ENCODE measurements around the gene NOX5.
"Not testable (repeated sequence)": the region's sequence is repeated elsewhere in the genome, so short reads cannot be mapped to it uniquely, and the experiment has no call there.

DNA sequence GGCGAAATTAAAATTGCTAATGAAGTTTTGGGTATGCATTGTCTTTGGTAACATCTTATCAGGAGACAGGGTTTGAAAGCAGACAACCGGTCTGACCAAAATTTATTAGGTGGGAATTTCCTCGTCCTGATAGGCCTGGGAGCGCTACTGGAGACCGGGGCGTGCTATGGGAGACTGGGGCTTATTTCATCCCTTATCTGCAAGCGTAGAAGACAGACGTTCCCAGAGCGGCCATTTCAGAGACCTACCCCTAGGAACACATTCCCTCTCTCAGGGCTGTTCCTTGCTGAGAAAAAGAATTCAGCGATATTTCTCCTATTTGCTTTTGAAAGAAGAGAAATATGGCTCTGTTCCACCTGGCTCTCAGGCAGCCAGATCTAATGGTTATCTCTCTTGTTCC lies 37.1 kb upstream of the NOX5 start:
- TF ChIP-seq POLR2A (IDR thresholded peaks at IDR 0.05); CTCF (IDR thresholded peaks at IDR 0.05 in 8 of 11, conservative IDR thresholded peaks at IDR 0.05 in 3 of 11); POLR2AphosphoS5 (IDR thresholded peaks at IDR 0.05): not testable (repeated sequence)
